Ishikawa (cell line): ENCODE results near the gene ORC5.

Experiments used
- CEBPB ChIP-seq: IDR thresholded peaks from 2 replicates; pipeline ENCODE4 v1.6.1; 2012
- CREB1 ChIP-seq: IDR thresholded peaks from 2 replicates; pipeline ENCODE4 v1.6.1; 2012; ENCODE audit warnings: low read depth
- EGR1 ChIP-seq: IDR thresholded peaks from 2 replicates; pipeline ENCODE4 v1.6.1; 2012
- EP300 ChIP-seq: IDR thresholded peaks from 2 replicates; pipeline ENCODE4 v1.6.1; 2012; ENCODE audit warnings: borderline replicate concordance
- FOXM1 ChIP-seq: IDR thresholded peaks from 2 replicates; pipeline ENCODE4 v1.6.1; 2012; ENCODE audit warnings: low read depth, borderline replicate concordance
- MAX ChIP-seq: IDR thresholded peaks from 2 replicates; pipeline ENCODE4 v1.6.1; 2012
- NFIC ChIP-seq: IDR thresholded peaks from 2 replicates; pipeline ENCODE4 v1.6.1; 2012
- RAD21 ChIP-seq: IDR thresholded peaks from 2 replicates; pipeline ENCODE4 v1.6.1; 2012; ENCODE audit warnings: low read depth
- REST ChIP-seq: IDR thresholded peaks from 2 replicates; pipeline ENCODE4 v1.6.1; 2012; ENCODE audit warnings: low read depth, mild to moderate bottlenecking
- TAF1 ChIP-seq: IDR thresholded peaks from 2 replicates; pipeline ENCODE4 v1.6.1; 2012; ENCODE audit warnings: low read depth, mild to moderate bottlenecking
- TCF12 ChIP-seq: IDR thresholded peaks from 2 replicates; pipeline ENCODE4 v1.6.1; 2012; ENCODE audit warnings: low read depth
- TEAD4 ChIP-seq: IDR thresholded peaks from 2 replicates; pipeline ENCODE4 v1.6.1; 2012
- USF1 ChIP-seq: IDR thresholded peaks from 2 replicates; pipeline ENCODE4 v1.6.1; 2012
- YY1 ChIP-seq: IDR thresholded peaks from 2 replicates; pipeline ENCODE4 v1.6.1; 2012; ENCODE audit warnings: low read depth
- ZBTB7A ChIP-seq: IDR thresholded peaks from 2 replicates; pipeline ENCODE4 v1.6.1; 2012; ENCODE audit warnings: low read depth

The ORC5 gene

GRCh38 chr7:104242638-104243037, 34.8 kb upstream of the ORC5 start:
- TF ChIP-seq CEBPB: no peak
- no peak for TF ChIP-seq EP300
- no peak for TF ChIP-seq NFIC

GRCh38 chr7:104241538-104242209, 33.9 kb upstream of the ORC5 start:
- TF ChIP-seq YY1 (no peak), CEBPB (no peak), TEAD4 (no peak), USF1 (no peak), NFIC (no peak), CREB1 (no peak), EGR1 (no peak), EP300 (no peak), RAD21 (no peak), FOXM1 (no peak), TCF12 (no peak), MAX (no peak), TAF1 (no peak), ZBTB7A (no peak), REST (no peak)

- TF ChIP-seq TAF1: no peak
- TF ChIP-seq EP300: no peak
- no peak for TF ChIP-seq TEAD4
- no peak for TF ChIP-seq TCF12
- no peak for TF ChIP-seq CREB1
- TF ChIP-seq CEBPB: no peak
- no peak for TF ChIP-seq USF1
- no peak for TF ChIP-seq REST
- no peak for TF ChIP-seq RAD21
- no peak for TF ChIP-seq YY1
- no peak for TF ChIP-seq ZBTB7A
- TF ChIP-seq MAX: no peak
- no peak for TF ChIP-seq FOXM1
- no peak for TF ChIP-seq EGR1
- no peak for TF ChIP-seq NFIC
These were observed 33.3 kb upstream of the ORC5 start for GRCh38 chr7:104241135-104241534.

- TF ChIP-seq YY1 (no peak), CEBPB (no peak), FOXM1 (no peak), NFIC (no peak), EP300 (no peak), ZBTB7A (no peak), TAF1 (no peak)
These were observed 32.6 kb upstream of the ORC5 start for GRCh38 chr7:104240401-104240800.

- no peak for TF ChIP-seq ZBTB7A
- TF ChIP-seq RAD21: peak; percentile 78
These were observed 23.5 kb upstream of the ORC5 start for GRCh38 chr7:104231054-104232046.

- no peak for TF ChIP-seq ZBTB7A
- no peak for TF ChIP-seq TEAD4
- no peak for TF ChIP-seq EGR1
- TF ChIP-seq REST: no peak
- TF ChIP-seq CREB1: no peak
- no peak for TF ChIP-seq YY1
These were observed 22.8 kb upstream of the ORC5 start for GRCh38 chr7:104230606-104231005.
